GM12878 (cell line): ENCODE results near the gene ZNF780A. TPM values are rescaled to one million over a fixed set of nuclear protein-coding genes. Genes with fewer than 3 reads are reported as not detected.

Source experiments
- ATAC-seq: fragments of 200-7000 bp; cut with Tn5 transposase; 3 replicates; pipeline ENCODE4 v1.9.1; 2020; ENCODE audit warnings: mild to moderate bottlenecking, moderate library complexity
- BruUV-seq: library from RNA; stranded (reverse); fragments of 400-500 nt; replicated peaks from 2 replicates; lab custom pipeline; 2021; lab: Mats Ljungman, UMichigan
- CTCF ChIA-PET: fragments of 300-600 bp; sonication (Branson Sonifier 250); formaldehyde crosslinking; extraction: SDS; loops from one replicate; lab custom pipeline; 2021; ENCODE audit warnings: inconsistent platforms; lab: Yijun Ruan, JAX
- POLR2A ChIA-PET: fragments of 350-600 bp; formaldehyde crosslinking; extraction: SDS; loops from one replicate; lab custom pipeline; 2021; ENCODE audit warnings: inconsistent platforms; lab: Charles Lee
- RAD21 ChIA-PET: fragments of 300-600 bp; sonication (Branson Sonifier 250); formaldehyde crosslinking; loops from one replicate; lab custom pipeline; 2023; ENCODE audit warnings: antibody characterized with exemption; ENCODE audit not compliant: unreplicated experiment; lab: Charles Lee
- SMC1A ChIA-PET: fragments of 300-600 bp; sonication (Branson Sonifier 250); formaldehyde crosslinking; loops from one replicate; lab custom pipeline; 2023; ENCODE audit not compliant: unreplicated experiment, uncharacterized antibody; lab: Charles Lee
- DNase-seq: peaks from one replicate; pipeline ENCODE4 v3.0.0-alpha.2; 2011; ENCODE audit warnings: low read depth, low spot score
- FAIRE-seq: peaks from 3 replicates; lab custom pipeline; 2011; peaks lifted over from hg19 to GRCh38; lab: Jason Lieb, UNC
- H2AFZ ChIP-seq: 2 replicates; pipeline ENCODE4 v1.6.0; 2011; ENCODE audit warnings: low read depth, low read length, control low read depth; ENCODE audit not compliant: control insufficient read depth
- H3K27ac ChIP-seq: 2 replicates; pipeline ENCODE4 v1.5.1; 2011; ENCODE audit warnings: control low read depth; ENCODE audit not compliant: control insufficient read depth, insufficient read depth
- H3K27me3 ChIP-seq, 2 experiments: replicated peaks in 1 of 2; 2 replicates each; pipeline versions ENCODE4 v1.6.0 to v1.6.1; 2011; ENCODE audit warnings: low read length in 1 of 2; ENCODE audit not compliant: control insufficient read depth in 2 of 2, insufficient read depth in 2 of 2
- H3K36me3 ChIP-seq, 2 experiments: 2 replicates each; pipeline ENCODE4 v1.5.1; 2011; ENCODE audit warnings: low read length in 1 of 2; ENCODE audit not compliant: control insufficient read depth in 2 of 2, insufficient read depth in 2 of 2
- H3K4me1 ChIP-seq: 2 replicates; pipeline ENCODE4 v1.6.1; 2011; ENCODE audit warnings: mild to moderate bottlenecking, low read length, moderate library complexity, mixed read lengths; ENCODE audit not compliant: control insufficient read depth, insufficient read depth
- H3K4me2 ChIP-seq: 2 replicates; pipeline ENCODE4 v1.6.0; 2011; ENCODE audit warnings: control low read depth; ENCODE audit not compliant: control insufficient read depth, insufficient read depth
- H3K4me3 ChIP-seq: fragments of 200-600 bp; sonication (generic); 2 replicates; pipeline ENCODE4 v1.5.1; 2016
- H3K79me2 ChIP-seq: 2 replicates; pipeline ENCODE4 v1.6.0; 2011; ENCODE audit warnings: low read length; ENCODE audit not compliant: control insufficient read depth, insufficient read depth
- H3K9ac ChIP-seq: 2 replicates; pipeline ENCODE4 v1.8.0; 2011; ENCODE audit warnings: low read length, control low read depth, mixed read lengths; ENCODE audit not compliant: control insufficient read depth, insufficient read depth
- H3K9me3 ChIP-seq: replicated peaks from 3 replicates; pipeline ENCODE4 v1.5.1; 2011; ENCODE audit warnings: mild to moderate bottlenecking, low read length; ENCODE audit not compliant: control insufficient read depth, insufficient read depth
- H4K20me1 ChIP-seq: 2 replicates; pipeline ENCODE4 v1.6.0; 2011; ENCODE audit not compliant: control insufficient read depth, insufficient read depth
- ATF7 ChIP-seq: fragments of 450-650 bp; IDR thresholded peaks from 2 replicates; pipeline ENCODE4 v1.6.1; 2016; ENCODE audit warnings: low read depth, mild to moderate bottlenecking
- CBFB ChIP-seq: IDR thresholded peaks from 2 replicates; pipeline ENCODE4 v1.6.1; 2016; ENCODE audit warnings: antibody characterized with exemption, low read depth
- CHD1 ChIP-seq: IDR thresholded peaks from 2 replicates; pipeline ENCODE4 v1.6.1; 2012; ENCODE audit warnings: low read depth, low read length, improper control_type of control experiment
- CHD4 ChIP-seq: fragments of 200-600 bp; sonication (generic); IDR thresholded peaks from 2 replicates; pipeline ENCODE4 v1.6.1; 2016; ENCODE audit warnings: mild to moderate bottlenecking
- DPF2 ChIP-seq: fragments of 450-650 bp; IDR thresholded peaks from 2 replicates; pipeline ENCODE4 v1.6.1; 2017; ENCODE audit warnings: mild to moderate bottlenecking
- ELK1 ChIP-seq: IDR thresholded peaks from 2 replicates; pipeline ENCODE4 v1.6.1; 2012; ENCODE audit warnings: low read depth, low read length, improper control_type of control experiment
- JUNB ChIP-seq: IDR thresholded peaks from 2 replicates; pipeline ENCODE4 v1.6.1; 2016; ENCODE audit warnings: antibody characterized with exemption, mild to moderate bottlenecking
- NFYA ChIP-seq: IDR thresholded peaks from 2 replicates; pipeline ENCODE4 v1.6.1; 2011; ENCODE audit warnings: low read depth, mild to moderate bottlenecking, low read length, improper control_type of control experiment, borderline replicate concordance
- NFYB ChIP-seq: IDR thresholded peaks from 2 replicates; pipeline ENCODE4 v1.6.1; 2011; ENCODE audit warnings: low read depth, mild to moderate bottlenecking, low read length, improper control_type of control experiment, moderate library complexity; ENCODE audit not compliant: insufficient read depth
- RB1 ChIP-seq: fragments of 450-650 bp; formaldehyde crosslinking; IDR thresholded peaks from 2 replicates; pipeline ENCODE4 v1.6.1; 2017; ENCODE audit warnings: mild to moderate bottlenecking, borderline replicate concordance
- RBBP5 ChIP-seq: fragments of 200-600 bp; sonication (generic); conservative IDR thresholded peaks from 2 replicates; pipeline ENCODE4 v1.6.1; 2016
- SUZ12 ChIP-seq: fragments of 200-600 bp; sonication (generic); IDR thresholded peaks from one replicate; pipeline ENCODE4 v1.6.1; 2018; ENCODE audit warnings: antibody characterized with exemption, mild to moderate bottlenecking; ENCODE audit not compliant: unreplicated experiment
- ZNF687 ChIP-seq: fragments of 450-650 bp; IDR thresholded peaks from 2 replicates; pipeline ENCODE4 v1.6.1; 2017; ENCODE audit warnings: mild to moderate bottlenecking, moderate library complexity
- WGBS: methylation state at CpG from one replicate; pipeline ENCODE4 v1.1.6; 2016; ENCODE audit warnings: low lambda C conversion rate; ENCODE audit not compliant: insufficient replicate concordance, insufficient coverage; ENCODE audit errors: missing lambda C conversion rate; 5-methylcytosine and 5-hydroxymethylcytosine counted together
- in situ Hi-C: fragments of 300-500 bp; cut with MboI; formaldehyde crosslinking; loops from 9 replicates; pipeline ENCODE4 v1.14.3; 2018; ENCODE audit warnings: mixed read lengths
- intact Hi-C: fragments of 100-400 bp; cut with micrococcal nuclease; formaldehyde crosslinking; loops from one replicate; pipeline ENCODE4 v1.14.2; 2022; ENCODE audit not compliant: unreplicated experiment
- polyA plus RNA-seq, 11 experiments: library from polyadenylated mRNA; depleted of rRNA in 4 of 11; unstranded in 6 of 11; stranded (reverse) in 5 of 11; fragments of >200 nt; fragmentation: Nextera tagmentation in 4 of 11; fragmentation: Illumina TruSeq in 1 of 11; extraction: Ambion mirVana in 4 of 11; extraction: Trizol in 1 of 11; gene quantifications; 1 replicate in 1 of 11; 2 replicates in 10 of 11; pipeline versions ENCODE4 v1.2.1 to v1.2.3, GENCODE V29; 2011 to 2016; ENCODE audit warnings: inconsistent platforms in 2 of 11, missing spikeins in 2 of 11, low read depth in 1 of 11
- total RNA-seq, 4 experiments: library from RNA; depleted of rRNA in 3 of 4; stranded (reverse); fragments of >200 nt in 3 of 4; fragmentation: Illumina TruSeq in 1 of 4; extraction: Trizol in 1 of 4; gene quantifications; 2 replicates each; pipeline versions ENCODE4 v1.2.1 to v1.2.3, GENCODE V29; 2013 to 2021
- TF ChIP-seq, protein P1 (sequence below): fragments of 450-650 bp; IDR thresholded peaks from 2 replicates; pipeline ENCODE4 v1.6.1; 2017; ENCODE audit warnings: mild to moderate bottlenecking, moderate library complexity
- TF ChIP-seq, protein P2 (sequence below): fragments of 450-650 bp; IDR thresholded peaks from 2 replicates; pipeline ENCODE4 v1.6.1; 2017; ENCODE audit warnings: mild to moderate bottlenecking

The ZNF780A gene
- total and polyA plus RNA-seq, 10 of the 15 experiments (the other 5 are each of a cell fraction or from before 2014, with no cell fraction given), result 10.9 to 27.6 (median 17.6) TPM

DNA sequence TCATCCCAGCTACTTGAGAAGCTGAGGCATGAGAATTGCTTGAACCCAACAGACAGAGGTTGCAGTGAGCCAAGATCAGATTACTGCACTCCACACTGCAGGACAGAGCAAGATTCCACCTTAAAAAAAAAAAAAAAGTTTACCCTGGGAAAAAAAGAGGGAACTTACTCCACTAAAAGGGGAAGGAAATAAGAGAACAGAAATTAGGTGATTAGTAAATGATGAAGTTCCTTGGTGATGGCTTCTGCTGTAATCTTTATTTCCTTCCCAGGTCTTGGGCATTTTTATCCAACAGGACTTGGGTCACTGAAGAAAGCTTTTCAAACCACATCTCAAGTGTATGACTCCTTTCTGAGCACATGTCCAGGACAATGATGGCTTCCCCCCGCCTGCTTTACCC, 9.3 kb downstream of the ZNF780A start:
- H4K20me1 ChIP-seq, result no peaks in the 10 kb centered on the region
- no peak overlapping the region for H3K9ac ChIP-seq
- ChIA-PET SMC1A (no interaction called here), RAD21 (no interaction called here), CTCF (no interaction called here), POLR2A (interaction anchor here (0.7 kb wide), 1 partner anchor 224 kb away, joined by 3 read pairs; no protein-coding TSS in a partner anchor)
- H3K9me3 ChIP-seq, result peaks cover 30% of the 10 kb centered on the region
- TF ChIP-seq CHD1 (no peak), RBBP5 (no peak), SUZ12 (no peak), NFYB (no peak), NFYA (no peak), ELK1 (no peak), DPF2 (no peak), RB1 (no peak), CHD4 (no peak), ZNF687 (no peak), JUNB (no peak), CBFB (no peak), ATF7 (no peak)
- TF ChIP-seq, protein P1, sequence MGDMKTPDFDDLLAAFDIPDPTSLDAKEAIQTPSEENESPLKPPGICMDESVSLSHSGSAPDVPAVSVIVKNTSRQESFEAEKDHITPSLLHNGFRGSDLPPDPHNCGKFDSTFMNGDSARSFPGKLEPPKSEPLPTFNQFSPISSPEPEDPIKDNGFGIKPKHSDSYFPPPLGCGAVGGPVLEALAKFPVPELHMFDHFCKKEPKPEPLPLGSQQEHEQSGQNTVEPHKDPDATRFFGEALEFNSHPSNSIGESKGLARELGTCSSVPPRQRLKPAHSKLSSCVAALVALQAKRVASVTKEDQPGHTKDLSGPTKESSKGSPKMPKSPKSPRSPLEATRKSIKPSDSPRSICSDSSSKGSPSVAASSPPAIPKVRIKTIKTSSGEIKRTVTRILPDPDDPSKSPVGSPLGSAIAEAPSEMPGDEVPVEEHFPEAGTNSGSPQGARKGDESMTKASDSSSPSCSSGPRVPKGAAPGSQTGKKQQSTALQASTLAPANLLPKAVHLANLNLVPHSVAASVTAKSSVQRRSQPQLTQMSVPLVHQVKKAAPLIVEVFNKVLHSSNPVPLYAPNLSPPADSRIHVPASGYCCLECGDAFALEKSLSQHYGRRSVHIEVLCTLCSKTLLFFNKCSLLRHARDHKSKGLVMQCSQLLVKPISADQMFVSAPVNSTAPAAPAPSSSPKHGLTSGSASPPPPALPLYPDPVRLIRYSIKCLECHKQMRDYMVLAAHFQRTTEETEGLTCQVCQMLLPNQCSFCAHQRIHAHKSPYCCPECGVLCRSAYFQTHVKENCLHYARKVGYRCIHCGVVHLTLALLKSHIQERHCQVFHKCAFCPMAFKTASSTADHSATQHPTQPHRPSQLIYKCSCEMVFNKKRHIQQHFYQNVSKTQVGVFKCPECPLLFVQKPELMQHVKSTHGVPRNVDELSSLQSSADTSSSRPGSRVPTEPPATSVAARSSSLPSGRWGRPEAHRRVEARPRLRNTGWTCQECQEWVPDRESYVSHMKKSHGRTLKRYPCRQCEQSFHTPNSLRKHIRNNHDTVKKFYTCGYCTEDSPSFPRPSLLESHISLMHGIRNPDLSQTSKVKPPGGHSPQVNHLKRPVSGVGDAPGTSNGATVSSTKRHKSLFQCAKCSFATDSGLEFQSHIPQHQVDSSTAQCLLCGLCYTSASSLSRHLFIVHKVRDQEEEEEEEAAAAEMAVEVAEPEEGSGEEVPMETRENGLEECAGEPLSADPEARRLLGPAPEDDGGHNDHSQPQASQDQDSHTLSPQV, result no peak
- TF ChIP-seq, protein P2, sequence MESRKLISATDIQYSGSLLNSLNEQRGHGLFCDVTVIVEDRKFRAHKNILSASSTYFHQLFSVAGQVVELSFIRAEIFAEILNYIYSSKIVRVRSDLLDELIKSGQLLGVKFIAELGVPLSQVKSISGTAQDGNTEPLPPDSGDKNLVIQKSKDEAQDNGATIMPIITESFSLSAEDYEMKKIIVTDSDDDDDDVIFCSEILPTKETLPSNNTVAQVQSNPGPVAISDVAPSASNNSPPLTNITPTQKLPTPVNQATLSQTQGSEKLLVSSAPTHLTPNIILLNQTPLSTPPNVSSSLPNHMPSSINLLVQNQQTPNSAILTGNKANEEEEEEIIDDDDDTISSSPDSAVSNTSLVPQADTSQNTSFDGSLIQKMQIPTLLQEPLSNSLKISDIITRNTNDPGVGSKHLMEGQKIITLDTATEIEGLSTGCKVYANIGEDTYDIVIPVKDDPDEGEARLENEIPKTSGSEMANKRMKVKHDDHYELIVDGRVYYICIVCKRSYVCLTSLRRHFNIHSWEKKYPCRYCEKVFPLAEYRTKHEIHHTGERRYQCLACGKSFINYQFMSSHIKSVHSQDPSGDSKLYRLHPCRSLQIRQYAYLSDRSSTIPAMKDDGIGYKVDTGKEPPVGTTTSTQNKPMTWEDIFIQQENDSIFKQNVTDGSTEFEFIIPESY, result no peak
- no peaks in the 10 kb centered on the region for H3K27me3 ChIP-seq
- no peak overlapping the region for H3K27ac ChIP-seq
- in situ Hi-C loops (no loop called here), intact Hi-C loops (no loop called here)
- H3K4me3 ChIP-seq, result no peak overlapping the region
- FAIRE-seq, result no peak
- 100% methylated on average over 1 of the region's 1 CpG for WGBS
- H3K4me2 ChIP-seq, result no peak overlapping the region
- H3K79me2 ChIP-seq, result no peaks in the 10 kb centered on the region; the same call in 1 of the 2 replicates
- no TSS peak for BruUV-seq
- no peaks in the 10 kb centered on the region for H3K4me1 ChIP-seq
- no peak for DNase-seq
- H2AFZ ChIP-seq, result no peak overlapping the region
- no peak for ATAC-seq
- peaks cover 3 to 28% of the 10 kb centered on the region in 2 experiments; a peak in 3 of 4 replicates for H3K36me3 ChIP-seq
